ENCODE measurements around the gene LMF1.

GRCh38 chr16:835373-835772 lies 135.4 kb downstream of the LMF1 start:
- TF ChIP-seq, protein P1, sequence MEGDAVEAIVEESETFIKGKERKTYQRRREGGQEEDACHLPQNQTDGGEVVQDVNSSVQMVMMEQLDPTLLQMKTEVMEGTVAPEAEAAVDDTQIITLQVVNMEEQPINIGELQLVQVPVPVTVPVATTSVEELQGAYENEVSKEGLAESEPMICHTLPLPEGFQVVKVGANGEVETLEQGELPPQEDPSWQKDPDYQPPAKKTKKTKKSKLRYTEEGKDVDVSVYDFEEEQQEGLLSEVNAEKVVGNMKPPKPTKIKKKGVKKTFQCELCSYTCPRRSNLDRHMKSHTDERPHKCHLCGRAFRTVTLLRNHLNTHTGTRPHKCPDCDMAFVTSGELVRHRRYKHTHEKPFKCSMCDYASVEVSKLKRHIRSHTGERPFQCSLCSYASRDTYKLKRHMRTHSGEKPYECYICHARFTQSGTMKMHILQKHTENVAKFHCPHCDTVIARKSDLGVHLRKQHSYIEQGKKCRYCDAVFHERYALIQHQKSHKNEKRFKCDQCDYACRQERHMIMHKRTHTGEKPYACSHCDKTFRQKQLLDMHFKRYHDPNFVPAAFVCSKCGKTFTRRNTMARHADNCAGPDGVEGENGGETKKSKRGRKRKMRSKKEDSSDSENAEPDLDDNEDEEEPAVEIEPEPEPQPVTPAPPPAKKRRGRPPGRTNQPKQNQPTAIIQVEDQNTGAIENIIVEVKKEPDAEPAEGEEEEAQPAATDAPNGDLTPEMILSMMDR (IDR thresholded peaks at IDR 0.05), result no peak
- no peak for TF ChIP-seq POLR2A (IDR thresholded peaks at IDR 0.05)
